ENCODE measurements around the gene BLCAP.
"Not testable (repeated sequence)": the region's sequence is repeated elsewhere in the genome, so short reads cannot be mapped to it uniquely, and the experiment has no call there.

The BLCAP gene

GRCh38 chr20:37492945-37493344, 34.7 kb downstream of the BLCAP start:
- H3K4me3 ChIP-seq (ENCODE audit: low read length), result no peak overlapping the region
- no peak for DNase-seq (ENCODE audit: low read depth)
- no peak for TF ChIP-seq CTCF (IDR thresholded peaks at IDR 0.05; ENCODE audit: insufficient read depth, low read depth, low read length, missing control alignments)

GRCh38 chr20:37492096-37492625, 35.5 kb downstream of the BLCAP start:
- TF ChIP-seq CTCF (IDR thresholded peaks at IDR 0.05; ENCODE audit: insufficient read depth, low read depth, low read length, missing control alignments), result no peak
- no peak overlapping the region for H3K4me3 ChIP-seq (ENCODE audit: low read length)
- DNase-seq (ENCODE audit: low read depth), result no peak

- DNase-seq (ENCODE audit: low read depth), result no peak
- no peak overlapping the region for H3K4me3 ChIP-seq (ENCODE audit: low read length)
Measured at GRCh38 chr20:37490663-37491350, 36.9 kb downstream of the BLCAP start.

GRCh38 chr20:37486209-37486608, 41.5 kb downstream of the BLCAP start:
- not testable (repeated sequence) for H3K4me3 ChIP-seq (ENCODE audit: low read length); DNase-seq (ENCODE audit: low read depth)

More at GRCh38 chr20:37490663-37491350, 36.9 kb downstream of the BLCAP start:
- no peak for TF ChIP-seq CTCF (IDR thresholded peaks at IDR 0.05; ENCODE audit: insufficient read depth, low read depth, low read length, missing control alignments)

- no peak overlapping the region for H3K4me3 ChIP-seq (ENCODE audit: low read length)
- no peak for DNase-seq (ENCODE audit: low read depth)
- no peak for TF ChIP-seq CTCF (IDR thresholded peaks at IDR 0.05; ENCODE audit: insufficient read depth, low read depth, low read length, missing control alignments)
Measured at GRCh38 chr20:37484331-37484730, 43.3 kb downstream of the BLCAP start.

- H3K4me3 ChIP-seq (ENCODE audit: low read length), result no peak overlapping the region
- TF ChIP-seq CTCF (IDR thresholded peaks at IDR 0.05; ENCODE audit: insufficient read depth, low read depth, low read length, missing control alignments), result no peak
- no peak for DNase-seq (ENCODE audit: low read depth)
Measured at GRCh38 chr20:37481610-37482009, 46.1 kb downstream of the BLCAP start.

GRCh38 chr20:37480919-37481318, 46.8 kb downstream of the BLCAP start:
- no peak for DNase-seq (ENCODE audit: low read depth)
- TF ChIP-seq CTCF (IDR thresholded peaks at IDR 0.05; ENCODE audit: insufficient read depth, low read depth, low read length, missing control alignments), result no peak

More at GRCh38 chr20:37480919-37481318, 46.8 kb downstream of the BLCAP start:
- no peak overlapping the region for H3K4me3 ChIP-seq (ENCODE audit: low read length)

Measured in epithelial cell of esophagus (primary cell).